Muscle of back (tissue), 11 donors: ENCODE measurements around the gene PNCK. TPM values are rescaled to one million over a fixed set of nuclear protein-coding genes. Genes with fewer than 3 reads are reported as not detected.
"Not testable (repeated sequence)": the region's sequence is repeated elsewhere in the genome, so short reads cannot be mapped to it uniquely, and the experiment has no call there.

ENCODE experiments used
- DNase-seq, 3 donors: peaks; one replicate each; pipeline versions ENCODE4 v3.0.0 to v3.0.0-alpha.2; 2013
- polyA plus RNA-seq, 10 donors: library from polyadenylated mRNA; unstranded; fragments of 120-200 nt; gene quantifications; one replicate each; pipeline ENCODE4 v1.2.1, GENCODE V29; 2013; ENCODE audit not compliant: insufficient read length in 10 of 10

The PNCK gene
- polyA plus RNA-seq, 10 donors, result 2.9 to 7.8 (median 5.1) TPM

DNA sequence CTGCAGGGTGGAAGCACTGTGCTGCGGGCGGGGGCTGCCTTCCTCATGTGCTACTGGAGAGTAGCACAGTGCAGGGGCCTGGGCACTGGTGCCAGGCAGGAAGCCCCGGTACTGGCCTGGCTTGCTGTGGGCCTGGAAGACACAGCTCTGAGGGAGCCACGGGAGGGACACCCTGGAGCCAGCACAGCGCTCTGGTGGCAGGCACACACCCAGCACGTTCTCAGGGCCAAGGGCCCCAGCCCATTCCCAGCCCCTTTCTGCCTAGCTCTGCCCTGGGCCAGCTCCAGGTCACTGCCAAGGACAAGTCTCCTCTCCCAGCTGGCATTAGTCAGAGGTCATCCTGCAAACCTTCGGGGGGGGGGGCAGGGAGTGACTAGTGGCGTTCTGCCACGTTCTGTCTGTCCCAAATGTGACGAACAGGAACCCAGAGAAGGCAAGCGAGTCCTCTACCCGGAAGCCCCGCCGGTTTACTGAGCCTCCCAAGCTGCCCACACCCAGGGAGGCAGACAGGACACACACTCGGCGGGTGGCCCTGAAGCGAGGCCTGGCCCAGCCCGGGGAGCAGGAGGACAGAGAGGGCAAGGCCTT is 26.3 kb upstream of the PNCK start:
- not testable (repeated sequence) for DNase-seq

DNA sequence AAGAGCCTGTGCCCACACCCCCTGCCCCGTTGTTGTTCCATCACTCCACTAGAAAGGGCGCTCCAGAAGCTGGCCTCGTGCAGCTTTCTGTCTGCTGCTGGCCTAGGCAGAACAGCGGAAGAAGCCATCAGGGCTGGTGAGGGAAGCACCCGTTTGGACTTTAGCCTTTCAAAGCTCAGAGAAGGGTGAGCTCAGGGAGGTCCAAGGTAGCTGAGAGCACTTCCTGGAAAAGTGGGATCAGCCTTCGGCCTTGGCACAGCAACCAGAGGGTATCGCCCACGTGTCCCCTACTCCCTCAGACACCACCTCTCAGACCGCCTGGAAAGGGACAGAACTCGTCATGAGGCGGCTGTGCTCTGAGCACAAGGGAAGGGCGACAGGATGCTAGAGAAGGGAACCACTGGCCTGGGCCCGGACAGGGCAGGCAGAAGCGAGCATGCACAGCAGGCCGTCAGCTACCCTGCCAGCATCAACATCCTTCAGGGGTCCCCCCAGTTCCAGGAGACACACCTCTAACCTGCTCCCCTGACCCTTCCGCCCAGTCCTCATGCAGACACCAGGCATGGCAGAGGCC is 25.7 kb upstream of the PNCK start:
- not testable (repeated sequence) for DNase-seq

DNA sequence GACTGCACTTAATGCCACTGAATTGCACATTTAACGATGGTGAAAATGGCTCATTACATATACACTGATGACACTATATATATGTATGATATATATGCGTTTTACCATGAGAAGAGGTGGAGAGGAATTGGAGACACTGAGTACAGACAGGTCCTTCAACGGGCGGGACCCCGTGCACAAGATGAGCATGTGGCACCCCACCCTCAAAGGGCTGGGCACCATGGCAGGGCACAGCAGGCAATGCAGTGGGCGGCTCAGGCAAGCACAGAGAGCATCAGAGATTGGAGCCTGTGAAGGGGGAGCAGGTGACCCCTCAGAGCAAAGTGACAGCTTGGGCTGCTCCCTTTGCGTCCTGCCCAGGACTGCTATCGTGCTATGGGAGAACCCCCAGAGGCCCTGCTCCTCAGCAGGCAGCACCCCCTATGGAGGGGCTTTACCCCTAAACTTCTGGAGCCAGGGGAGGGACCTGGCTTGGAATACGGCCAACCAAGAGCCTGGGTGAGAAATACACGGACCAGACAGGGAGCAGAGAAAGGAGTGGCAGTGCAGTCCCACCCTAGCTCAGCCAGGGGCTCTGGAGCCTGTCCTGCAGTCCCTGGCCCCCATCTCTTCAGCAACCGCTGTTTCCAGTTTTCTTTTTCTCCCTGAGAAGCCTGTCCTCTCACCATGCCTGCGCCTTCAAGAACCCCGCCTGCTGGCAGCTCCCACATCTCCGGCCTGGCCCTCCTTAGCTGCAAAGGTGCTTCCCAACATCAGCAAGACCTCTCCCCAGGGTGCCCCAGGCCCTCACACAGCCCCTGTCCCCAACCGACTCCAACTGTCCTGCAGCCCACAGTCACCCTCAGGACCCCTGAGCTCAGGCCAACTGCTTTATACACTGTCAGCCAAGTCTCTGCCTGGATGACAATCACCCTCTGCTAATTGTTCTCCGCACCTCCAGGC is 24.6 kb upstream of the PNCK start:
- DNase-seq, result no peak

GRCh38 chrX:153696986-153697722 is 23.5 kb upstream of the PNCK start:
- not testable (repeated sequence) for DNase-seq

DNA sequence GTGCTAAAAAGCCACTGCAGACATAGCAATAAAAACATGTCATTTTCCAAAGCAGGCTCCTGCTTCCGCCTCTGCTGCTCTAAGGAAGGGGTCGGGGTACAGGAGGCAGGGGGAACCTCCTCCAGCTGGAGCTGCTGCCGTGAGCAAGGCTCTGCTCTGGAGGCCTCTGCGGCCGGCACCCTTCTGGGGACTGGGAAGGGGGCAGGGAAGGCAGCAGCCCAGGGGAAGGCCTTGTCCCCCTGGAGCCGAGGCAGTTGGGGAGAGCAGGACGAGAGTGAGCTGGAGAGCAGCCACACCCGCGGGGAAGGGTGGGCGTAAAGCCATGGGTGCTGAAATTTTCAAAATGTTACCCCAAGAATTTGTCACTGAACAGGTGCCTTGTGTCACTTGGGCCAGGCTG is 22.9 kb upstream of the PNCK start:
- not testable (repeated sequence) for DNase-seq

DNA sequence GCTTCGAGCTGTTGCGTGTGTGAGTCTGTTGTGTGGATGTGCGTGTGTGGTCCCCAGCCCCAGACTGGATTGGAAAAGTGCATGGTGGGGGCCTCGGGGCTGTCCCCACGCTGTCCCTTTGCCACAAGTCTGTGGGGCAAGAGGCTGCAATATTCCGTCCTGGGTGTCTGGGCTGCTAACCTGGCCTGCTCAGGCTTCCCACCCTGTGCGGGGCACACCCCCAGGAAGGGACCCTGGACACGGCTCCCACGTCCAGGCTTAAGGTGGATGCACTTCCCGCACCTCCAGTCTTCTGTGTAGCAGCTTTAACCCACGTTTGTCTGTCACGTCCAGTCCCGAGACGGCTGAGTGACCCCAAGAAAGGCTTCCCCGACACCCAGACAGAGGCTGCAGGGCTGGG is 22.5 kb upstream of the PNCK start:
- DNase-seq, result no peak

- DNase-seq, result no peak
Observed at GRCh38 chrX:153694687-153695270, 21.2 kb upstream of the PNCK start.

- not testable (repeated sequence) for DNase-seq
Observed at GRCh38 chrX:153694256-153694655, 20.6 kb upstream of the PNCK start.

DNA sequence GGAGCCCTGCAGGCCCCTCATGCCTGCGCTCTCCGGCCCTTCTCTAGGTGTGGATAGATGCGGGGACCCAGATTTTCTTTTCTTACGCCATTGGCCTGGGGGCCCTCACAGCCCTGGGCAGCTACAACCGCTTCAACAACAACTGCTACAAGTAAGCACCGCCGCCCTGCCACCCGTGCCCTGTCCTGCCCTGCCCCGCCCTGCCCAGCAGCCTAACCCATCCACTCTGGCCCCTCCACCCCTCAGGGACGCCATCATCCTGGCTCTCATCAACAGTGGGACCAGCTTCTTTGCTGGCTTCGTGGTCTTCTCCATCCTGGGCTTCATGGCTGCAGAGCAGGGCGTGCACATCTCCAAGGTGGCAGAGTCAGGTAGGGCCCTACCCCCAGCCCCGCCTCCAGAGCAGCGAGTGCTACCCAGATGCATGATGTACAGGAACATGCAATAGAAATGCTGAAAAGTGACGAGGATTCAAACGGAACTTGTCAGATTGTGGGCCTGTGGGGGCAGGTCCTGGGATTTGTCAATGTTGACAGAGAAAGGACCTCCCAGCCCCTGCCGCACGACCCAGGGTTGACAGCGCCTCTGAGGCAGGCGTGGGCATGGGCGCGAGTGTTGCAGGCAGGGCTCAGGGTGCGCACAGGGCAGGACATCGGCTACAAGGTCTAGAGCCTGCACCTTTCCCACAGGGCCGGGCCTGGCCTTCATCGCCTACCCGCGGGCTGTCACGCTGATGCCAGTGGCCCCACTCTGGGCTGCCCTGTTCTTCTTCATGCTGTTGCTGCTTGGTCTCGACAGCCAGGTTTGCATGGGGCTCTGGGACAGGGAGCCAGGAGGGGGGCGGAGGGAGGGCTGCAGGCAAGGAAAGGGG is 19.8 kb upstream of the PNCK start:
- no peak for DNase-seq

DNA sequence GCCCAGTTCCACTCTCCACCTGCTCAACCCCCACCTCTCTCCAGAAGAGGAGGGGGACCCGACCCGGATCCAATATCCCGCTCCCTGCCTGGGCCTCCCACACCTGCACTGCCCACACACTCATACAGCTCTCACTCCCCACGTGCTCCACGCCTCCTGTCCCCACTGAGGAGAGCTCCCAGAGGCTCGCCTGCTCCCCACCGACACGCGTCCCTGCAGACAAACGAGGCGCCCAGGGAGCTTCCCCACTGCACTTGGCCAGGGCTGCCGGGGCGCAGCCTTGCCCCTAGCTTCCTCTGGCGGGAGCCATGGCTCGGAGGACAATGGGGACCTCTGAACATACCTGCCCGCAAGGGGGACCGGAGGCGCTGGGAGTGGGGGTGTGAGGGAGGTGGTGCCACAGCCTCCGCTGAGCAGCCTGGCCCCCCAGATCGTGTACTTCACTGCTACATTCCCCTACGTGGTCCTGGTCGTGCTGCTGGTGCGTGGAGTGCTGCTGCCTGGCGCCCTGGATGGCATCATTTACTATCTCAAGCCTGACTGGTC is 19.1 kb upstream of the PNCK start:
- DNase-seq, result no peak

DNA sequence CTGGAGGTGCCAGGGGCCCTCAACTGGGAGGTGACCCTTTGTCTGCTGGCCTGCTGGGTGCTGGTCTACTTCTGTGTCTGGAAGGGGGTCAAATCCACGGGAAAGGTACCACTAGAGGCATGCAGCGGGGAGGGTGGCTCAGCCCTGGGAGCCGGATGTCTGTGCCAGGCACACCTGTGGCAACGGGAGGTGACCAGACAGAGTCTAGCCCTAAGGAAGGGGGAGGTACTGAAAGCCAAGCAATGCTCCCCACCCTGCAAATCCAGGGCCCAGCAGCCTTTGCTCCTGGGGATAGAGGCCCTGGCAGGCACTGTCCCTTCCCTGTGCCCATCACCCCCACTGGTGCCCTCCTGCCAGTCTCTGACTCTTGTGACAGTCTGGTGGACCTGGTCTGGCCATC is 18.4 kb upstream of the PNCK start:
- no peak for DNase-seq

DNA sequence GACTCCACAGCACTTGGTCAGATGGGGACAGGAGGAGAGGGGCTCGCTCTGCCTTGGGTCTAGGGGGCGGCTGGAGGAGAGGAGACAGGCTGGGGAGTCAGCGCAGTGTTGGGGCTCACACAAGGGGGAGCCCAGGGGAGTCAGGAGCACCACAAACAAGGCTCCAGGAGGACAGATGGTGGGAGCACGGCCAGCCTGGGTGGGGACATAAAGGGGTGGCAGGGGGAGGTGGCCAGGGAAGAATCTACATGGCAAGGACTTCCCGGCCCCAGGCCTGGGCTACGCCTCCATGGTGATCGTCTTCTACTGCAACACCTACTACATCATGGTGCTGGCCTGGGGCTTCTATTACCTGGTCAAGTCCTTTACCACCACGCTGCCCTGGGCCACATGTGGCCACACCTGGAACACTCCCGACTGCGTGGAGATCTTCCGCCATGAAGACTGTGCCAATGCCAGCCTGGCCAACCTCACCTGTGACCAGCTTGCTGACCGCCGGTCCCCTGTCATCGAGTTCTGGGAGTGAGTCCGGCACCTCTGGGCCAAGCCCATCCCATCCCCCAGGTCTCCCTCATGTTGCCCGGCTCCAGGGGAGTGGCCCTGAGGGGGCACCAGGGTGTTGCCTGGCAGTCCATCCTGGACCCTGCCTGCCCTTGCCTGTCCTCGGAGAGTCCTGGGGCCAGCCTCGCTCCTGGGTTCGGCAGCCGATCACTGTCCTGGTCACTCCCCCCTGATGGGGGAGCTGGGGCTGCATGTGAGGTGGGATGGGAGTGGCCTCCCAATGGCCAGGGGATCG is 17.6 kb upstream of the PNCK start:
- not testable (repeated sequence) for DNase-seq

GRCh38 chrX:153690466-153690865 is 16.9 kb upstream of the PNCK start:
- no peak for DNase-seq

- no peak for DNase-seq
Observed at GRCh38 chrX:153689654-153690465, 16.2 kb upstream of the PNCK start.

DNA sequence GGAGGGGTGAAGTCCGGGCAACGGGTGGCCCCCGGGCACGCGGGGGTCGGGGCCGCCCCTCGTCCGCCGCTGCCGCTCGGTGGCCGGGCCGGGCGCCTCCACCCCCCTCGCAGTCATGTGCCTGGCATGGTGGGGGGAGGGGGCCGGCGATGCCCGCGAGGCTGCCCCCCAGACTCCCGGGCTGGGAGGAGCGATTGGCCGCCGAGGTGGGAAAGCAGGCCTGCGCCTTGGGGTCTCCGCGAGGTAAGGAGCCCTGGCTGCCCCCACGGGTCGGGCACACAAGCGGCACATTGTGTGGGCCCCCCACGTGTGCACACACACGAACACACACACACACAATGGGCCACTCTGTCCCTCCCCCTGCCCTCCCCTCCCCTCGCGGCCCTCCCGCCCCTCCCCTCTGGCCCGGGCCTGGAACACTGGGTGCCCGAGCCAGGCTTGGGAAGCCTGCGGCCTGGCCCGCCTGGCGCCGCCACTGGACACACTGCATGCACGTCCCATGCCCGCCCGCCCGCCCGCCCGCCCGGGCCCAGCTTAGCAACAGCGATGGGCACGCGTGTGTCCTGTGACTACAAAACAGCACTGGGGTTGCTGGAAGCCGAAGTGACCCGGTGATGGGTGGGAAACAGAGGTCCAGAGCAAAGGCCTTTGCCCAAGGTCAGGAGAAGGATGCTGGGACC is 15.4 kb upstream of the PNCK start:
- no peak for DNase-seq

DNA sequence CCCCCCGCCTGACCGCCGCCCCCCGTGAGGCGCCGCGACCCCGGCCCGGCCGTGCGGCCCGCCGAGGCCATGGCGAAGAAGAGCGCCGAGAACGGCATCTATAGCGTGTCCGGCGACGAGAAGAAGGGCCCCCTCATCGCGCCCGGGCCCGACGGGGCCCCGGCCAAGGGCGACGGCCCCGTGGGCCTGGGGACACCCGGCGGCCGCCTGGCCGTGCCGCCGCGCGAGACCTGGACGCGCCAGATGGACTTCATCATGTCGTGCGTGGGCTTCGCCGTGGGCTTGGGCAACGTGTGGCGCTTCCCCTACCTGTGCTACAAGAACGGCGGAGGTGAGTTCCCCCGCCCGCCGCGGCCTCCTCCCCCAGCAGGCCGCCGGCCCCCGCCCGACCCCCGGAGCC is 14.9 kb upstream of the PNCK start:
- no peak for DNase-seq

- DNase-seq, result no peak
Observed at GRCh38 chrX:153688071-153688470, 14.5 kb upstream of the PNCK start.
